HG03571 (cell line): ENCODE results near the gene RENBP.

Source experiments
- ATAC-seq: cut with Tn5 transposase; IDR thresholded peaks from one replicate; pipeline ENCODE4 v1.9.1; 2021; ENCODE audit not compliant: unreplicated experiment

RENBP gene

GRCh38 chrX:153954558-153955227 is 10.2 kb upstream of the RENBP start:
- ATAC-seq = no peak

DNA sequence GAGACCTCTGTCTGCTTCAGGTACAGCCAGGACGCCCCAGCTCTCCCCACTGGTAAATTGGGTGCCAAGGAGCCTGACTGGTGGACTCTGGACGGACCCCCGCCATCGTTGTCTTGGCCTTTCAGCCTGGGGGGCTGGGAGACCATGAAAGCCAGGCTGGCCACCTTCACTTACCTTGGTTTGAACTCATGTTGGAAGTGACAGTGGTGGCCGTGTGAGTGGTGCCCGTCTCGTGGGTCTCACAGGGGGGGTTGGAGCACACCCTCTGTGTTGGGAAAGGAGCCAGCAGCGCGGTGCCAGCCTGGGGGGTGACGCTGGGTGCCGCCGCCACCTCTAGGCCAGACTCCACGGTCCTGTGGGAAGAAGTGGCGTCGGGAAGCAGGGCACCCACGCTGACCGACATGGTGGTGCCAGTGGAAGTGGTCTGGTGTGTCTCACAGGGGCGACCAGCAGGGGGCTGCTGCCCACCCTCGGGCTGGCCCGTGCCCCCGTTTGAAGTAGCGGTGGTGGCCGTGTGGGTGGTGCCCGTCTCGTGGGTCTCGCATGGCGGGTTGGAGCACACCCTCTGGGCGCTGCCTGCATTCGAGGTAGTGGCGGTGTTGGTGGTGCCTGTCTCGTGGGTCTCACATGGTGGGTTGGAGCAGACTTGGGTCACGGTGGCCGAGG is 9.6 kb upstream of the RENBP start:
- ATAC-seq = no peak

GRCh38 chrX:153953342-153953830 is 8.9 kb upstream of the RENBP start:
- no peak for ATAC-seq

DNA sequence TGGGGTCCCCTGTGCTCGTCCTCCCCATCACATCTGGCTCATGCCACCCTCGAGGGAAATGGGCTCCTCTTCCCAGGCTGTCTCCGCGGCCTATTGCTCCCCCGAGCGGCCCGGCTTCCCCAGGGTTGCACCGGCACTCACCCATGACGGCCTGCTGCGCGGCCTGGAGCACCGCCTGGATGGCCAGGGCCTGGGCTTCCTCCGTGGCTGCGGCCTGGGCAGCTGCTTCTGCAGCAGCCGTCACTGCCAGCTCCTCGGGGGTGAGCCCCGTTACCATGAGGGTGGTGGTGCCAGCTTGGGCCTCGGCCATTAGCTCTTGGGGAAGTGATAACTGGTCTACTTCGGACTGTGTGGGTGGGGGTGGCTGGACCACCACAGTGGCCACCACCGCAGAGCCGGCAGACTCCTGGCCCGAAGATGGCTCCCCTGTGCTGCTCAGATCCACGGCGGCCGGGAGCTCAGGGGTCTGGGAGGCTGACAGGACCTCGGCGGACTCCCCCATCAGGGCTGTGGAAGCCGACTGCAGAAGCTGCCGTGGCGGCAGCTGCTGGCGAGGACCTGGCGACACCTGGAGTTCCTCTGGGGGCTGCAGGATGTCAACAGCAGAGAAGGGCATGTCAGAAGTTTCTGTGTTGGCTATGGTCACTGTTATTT is 8.1 kb upstream of the RENBP start:
- ATAC-seq = no peak

DNA sequence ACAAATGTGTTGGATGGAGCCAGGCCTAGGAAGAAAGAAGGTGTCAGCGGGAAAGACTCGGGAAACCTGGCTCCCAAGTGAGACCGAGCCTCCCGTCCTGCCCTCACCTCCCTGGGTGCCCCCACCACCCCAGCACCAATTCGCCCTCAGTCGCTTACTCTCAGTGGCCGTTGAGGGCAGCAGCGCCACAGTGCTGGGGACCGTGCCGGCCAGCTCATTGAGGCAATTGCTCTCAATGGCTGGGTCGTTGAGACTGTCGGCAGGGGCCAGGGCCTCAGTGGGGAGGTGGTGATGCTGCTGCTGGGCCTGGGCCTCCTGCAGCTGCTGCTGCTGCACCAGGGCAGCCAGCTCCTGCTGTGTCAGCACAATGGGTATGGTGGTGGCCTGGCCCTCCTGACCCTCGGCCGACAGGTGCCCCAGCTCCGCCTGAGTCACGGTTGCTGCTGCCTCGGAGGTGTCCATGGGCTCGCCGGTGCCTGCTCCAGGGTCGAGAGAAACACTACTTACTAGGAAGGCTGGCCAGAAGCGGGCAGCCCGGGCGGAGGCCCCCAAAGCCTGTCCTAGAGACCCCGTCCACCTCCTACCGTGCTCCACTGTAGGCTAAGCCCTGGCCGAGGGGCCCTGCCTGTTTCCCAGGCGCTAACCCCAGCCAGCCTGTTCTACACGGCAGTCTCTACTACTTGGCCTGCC is 7.4 kb upstream of the RENBP start:
- no peak for ATAC-seq

DNA sequence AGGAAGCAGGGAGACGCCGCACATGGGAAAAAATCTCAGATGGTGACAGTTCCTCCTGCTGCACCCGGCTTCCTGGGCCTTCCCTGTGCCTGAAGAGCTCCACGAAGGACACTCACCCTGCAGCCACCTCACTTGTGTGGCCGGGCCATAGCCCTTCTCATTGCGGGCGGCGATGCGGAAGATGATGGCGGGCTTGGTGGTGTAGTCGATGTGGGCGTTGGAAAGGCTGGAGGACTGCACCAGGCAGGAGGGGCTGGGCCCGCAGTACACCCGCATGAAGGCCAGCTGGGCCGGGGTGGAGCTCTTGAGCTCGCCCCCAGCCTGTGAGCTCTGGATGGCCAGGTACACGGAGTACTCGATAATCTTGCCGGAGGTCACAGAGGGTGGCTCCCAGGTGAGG is 5.7 kb upstream of the RENBP start:
- ATAC-seq = no peak

GRCh38 chrX:153948847-153949805 is 4.7 kb upstream of the RENBP start:
- no peak for ATAC-seq

DNA sequence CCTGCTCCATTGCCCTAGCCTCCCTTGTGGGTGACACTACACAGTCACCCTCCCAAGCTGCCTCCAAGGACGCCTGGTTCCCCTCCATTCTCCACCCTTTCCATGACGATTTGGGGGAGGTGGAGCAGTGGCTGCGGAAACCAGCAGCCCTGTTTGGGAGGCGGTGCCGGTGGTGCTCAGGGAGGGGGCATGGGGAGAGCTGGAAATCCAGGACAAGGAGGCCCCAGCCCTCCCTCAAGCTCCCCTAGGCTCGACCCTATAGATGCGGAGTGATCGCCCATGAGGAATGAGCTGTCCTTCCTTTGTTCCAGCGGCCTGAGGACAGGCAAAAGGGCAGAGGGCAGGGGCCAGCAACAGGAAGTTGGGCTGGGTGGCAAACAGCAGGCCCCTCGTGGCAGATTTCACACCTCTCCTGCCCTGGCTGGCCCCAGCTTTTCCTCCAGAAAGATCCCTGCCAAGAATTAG is 3.6 kb upstream of the RENBP start:
- no peak for ATAC-seq

DNA sequence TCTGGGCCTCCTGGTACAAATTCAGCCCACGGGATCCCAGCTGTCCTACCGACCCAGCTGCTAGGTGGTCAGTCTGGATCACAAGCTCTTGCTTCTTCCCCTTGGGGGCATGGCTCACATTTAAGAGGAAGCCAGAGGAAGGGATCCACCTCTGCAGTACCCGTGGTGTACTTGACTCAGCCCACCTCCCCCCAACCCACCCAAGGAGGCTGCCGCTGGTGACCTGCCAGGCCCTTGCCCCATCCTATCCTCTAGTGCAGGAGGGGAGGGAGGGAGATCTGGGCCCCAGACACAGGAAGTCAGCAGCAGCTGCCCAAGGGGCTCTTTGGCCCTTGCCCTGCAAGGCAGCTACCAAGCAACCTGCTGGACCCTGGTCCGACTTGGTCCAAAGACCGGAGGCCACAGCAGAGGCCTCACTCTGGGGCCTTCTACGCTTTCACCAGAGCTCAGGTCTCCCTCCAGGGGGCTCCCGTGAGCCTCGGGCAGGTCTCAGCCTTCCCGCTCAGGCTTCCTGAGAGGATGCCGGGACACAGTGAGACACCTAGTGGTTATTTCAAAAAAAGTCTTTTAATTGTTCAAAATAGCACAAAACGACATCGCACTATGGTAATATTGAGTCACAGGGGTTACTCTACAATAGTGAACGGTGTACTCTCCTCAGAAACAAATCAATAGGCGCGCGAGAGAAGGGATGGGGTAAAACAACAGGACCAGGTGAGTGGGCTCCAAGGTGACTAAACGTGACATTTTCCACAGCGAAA is 2.7 kb upstream of the RENBP start:
- peak; percentile 59 for ATAC-seq

DNA sequence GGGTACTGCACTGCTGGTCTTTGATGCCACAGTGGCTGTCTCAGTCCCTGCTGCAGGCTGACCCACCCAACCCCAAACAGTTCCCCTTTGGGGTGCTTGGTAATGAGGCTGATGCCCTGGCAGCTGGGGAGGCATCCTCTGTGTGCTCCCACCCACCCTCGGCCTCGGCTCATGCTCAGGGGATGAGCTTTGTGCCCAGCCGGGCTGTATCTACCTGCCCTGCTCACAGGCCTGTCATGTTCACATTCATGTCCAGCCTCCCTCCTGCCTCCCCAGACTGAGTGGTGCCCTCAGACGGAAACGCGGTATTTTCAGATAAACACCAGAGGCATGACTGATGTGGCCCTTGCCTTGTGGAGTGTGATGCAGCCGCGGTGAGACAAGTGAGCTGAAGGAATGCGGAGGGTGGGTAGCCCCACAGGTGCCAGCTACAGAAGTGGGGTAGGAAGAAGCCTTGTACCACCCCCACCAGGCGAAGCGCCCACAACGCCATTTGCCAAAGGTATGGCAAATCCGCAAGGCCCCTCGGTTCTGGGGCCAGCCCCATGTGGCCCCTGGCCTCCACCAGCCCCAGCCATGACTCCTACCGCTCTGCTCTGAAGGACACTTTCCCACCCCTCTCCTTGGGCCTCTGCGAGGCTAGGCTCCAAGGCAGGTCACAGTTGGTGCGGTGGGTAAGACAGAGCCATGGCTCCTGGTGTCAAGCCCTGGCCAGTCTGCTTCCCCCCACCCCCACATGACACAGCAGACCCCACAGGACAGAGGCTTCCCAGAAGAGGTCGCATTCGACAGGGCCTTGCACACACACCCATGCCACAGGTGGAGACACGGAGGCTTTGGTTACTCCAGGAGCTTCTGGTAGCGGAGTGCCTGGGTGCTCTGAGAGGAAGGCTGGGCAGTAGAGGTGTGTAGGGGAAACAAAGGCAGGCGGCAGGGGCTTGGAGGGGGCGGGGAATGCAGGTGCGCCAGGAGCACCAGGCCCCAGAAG is 1.8 kb upstream of the RENBP start:
- ATAC-seq = no peak

- no peak for ATAC-seq
Measured at GRCh38 chrX:153944800-153945150, 332 bp upstream of the RENBP start.

- ATAC-seq = no peak
Measured at GRCh38 chrX:153941336-153942252, 2.8 kb downstream of the RENBP start.

DNA sequence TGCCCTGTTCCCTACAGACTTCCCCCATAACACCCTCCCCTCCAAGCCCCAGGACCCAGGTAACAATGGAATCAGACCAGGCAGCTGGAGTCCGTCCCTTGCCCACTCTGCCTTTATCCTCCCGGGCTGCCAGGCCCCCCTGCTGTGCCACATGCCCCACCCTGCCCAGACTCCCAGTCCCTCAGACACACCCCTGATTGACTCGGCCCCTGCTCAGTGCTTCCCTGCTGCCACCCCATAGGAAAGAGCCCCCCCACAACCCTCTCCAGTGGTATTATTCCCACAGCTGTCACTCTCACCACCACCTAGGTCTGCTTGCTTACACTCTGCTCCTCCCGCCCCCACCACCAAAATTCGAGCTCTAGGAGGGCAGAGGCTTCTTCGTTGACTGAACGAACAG is 4.9 kb downstream of the RENBP start:
- no peak for ATAC-seq

DNA sequence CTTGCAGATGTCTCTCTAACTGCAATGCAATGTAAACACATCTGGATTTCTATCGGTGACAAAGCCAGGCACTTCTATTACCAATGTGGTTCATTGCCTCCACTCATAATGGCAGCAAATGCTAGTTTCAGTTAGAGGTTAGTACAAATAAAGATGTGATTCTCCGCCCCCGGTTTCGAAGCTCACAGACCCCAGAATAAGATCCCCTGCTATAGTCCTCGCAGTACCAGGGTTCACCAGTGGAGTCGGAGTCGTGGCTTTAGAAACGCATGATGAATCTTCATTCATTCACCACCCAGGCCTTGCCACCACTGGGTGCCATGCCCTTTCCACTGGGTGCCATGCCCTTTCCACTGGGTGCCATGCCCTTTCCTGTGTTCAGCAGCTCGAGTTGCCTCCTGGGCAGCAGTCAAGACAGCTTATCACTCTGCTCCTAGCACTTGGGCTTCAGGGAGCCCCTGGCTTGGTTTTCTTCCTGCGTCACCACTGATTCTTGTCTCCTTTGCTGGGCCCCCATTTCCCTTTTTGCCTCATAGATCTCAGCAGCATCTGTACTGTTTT is 6.1 kb downstream of the RENBP start:
- no peak for ATAC-seq

DNA sequence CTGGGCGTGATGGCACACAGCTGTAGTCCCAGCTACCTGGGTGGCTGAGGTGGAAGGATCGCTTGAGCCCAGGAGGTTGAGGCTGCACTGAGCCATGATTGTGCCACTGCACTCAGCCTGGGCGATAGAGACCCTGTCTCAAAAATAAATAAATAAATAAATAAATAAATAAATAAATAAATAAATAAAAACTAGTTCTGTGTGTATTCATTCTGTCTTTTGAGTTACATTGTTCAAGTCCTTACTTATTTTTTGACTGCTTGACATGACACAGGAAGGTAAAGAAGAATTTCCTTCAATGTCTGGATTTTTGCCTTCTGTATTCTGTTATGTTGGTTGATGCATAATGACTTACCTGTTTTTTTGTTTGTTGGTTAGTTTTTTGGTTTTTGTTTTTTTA is 7.4 kb downstream of the RENBP start:
- ATAC-seq = no peak

- peak; percentile 23 for ATAC-seq
Measured at GRCh38 chrX:153935326-153935851, 9.1 kb downstream of the RENBP start.

GRCh38 chrX:153934762-153935325 is 9.6 kb downstream of the RENBP start, which contains the start of gene NAA10:
Gene NAA10, minus strand, starts transcription at chrX:153935037. Its CDS starts 133 bp downstream, at chrX:153934904.
- ATAC-seq = peak; percentile 78
